Loucy (cell line): ENCODE data around the gene SMAGP.
A peak's percentile ranks its signal among the peaks of the same experiment; 100 is the strongest.

ENCODE experiments used
- H2AFZ ChIP-seq: fragments of 200-600 bp; sonication (generic); 2 replicates; pipeline ENCODE4 v1.6.0; 2016; ENCODE audit warnings: antibody characterized with exemption, mild to moderate bottlenecking, low read length, moderate library complexity
- H3F3A ChIP-seq: fragments of 200-600 bp; 2 replicates; pipeline ENCODE4 v1.6.0; 2016; ENCODE audit warnings: antibody characterized with exemption, low read depth, mild to moderate bottlenecking
- H3K27me3 ChIP-seq: fragments of 200-600 bp; sonication (generic); 2 replicates; pipeline ENCODE4 v1.6.1; 2014; ENCODE audit warnings: low read length, mild to moderate bottlenecking; ENCODE audit not compliant: insufficient read depth, poor library complexity, severe bottlenecking
- H3K36me3 ChIP-seq: fragments of 200-600 bp; sonication (generic); 2 replicates; pipeline ENCODE4 v1.6.1; 2016; ENCODE audit warnings: low read length; ENCODE audit not compliant: insufficient read depth
- H3K4me1 ChIP-seq: fragments of 200-600 bp; sonication (generic); 2 replicates; pipeline ENCODE4 v1.5.1; 2014; ENCODE audit warnings: low read length, mild to moderate bottlenecking; ENCODE audit not compliant: insufficient read depth, poor library complexity, severe bottlenecking
- H3K4me2 ChIP-seq: fragments of 200-600 bp; sonication (generic); 2 replicates; pipeline ENCODE4 v1.6.0; 2014; ENCODE audit warnings: antibody characterized with exemption, low read length, low read depth, mild to moderate bottlenecking; ENCODE audit not compliant: poor library complexity, severe bottlenecking
- H3K4me3 ChIP-seq: fragments of 200-600 bp; sonication (generic); 2 replicates; pipeline ENCODE4 v1.5.1; 2014; ENCODE audit warnings: low read length, mild to moderate bottlenecking, mixed read lengths; ENCODE audit not compliant: poor library complexity, severe bottlenecking
- H3K79me2 ChIP-seq: fragments of 200-600 bp; sonication (generic); 2 replicates; pipeline ENCODE4 v1.6.1; 2014; ENCODE audit warnings: low read length; ENCODE audit not compliant: insufficient read depth
- H3K9ac ChIP-seq: fragments of 200-600 bp; sonication (generic); 2 replicates; pipeline ENCODE4 v1.6.0; 2014; ENCODE audit warnings: mild to moderate bottlenecking, low read depth, low read length, moderate library complexity; ENCODE audit not compliant: poor library complexity, severe bottlenecking
- H3K9me2 ChIP-seq: fragments of 200-600 bp; sonication (generic); replicated peaks from 2 replicates; pipeline ENCODE4 v1.6.1; 2016; ENCODE audit warnings: low read depth, low read length, mixed read lengths
- H3K9me3 ChIP-seq: fragments of 200-600 bp; sonication (generic); 2 replicates; pipeline ENCODE4 v1.6.1; 2014; ENCODE audit warnings: mild to moderate bottlenecking, antibody characterized with exemption, low read length, low read depth; ENCODE audit not compliant: insufficient read depth
- H4K20me1 ChIP-seq: fragments of 200-600 bp; sonication (generic); 2 replicates; pipeline ENCODE4 v1.6.0; 2014; ENCODE audit warnings: antibody characterized with exemption, low read length, mild to moderate bottlenecking; ENCODE audit not compliant: insufficient read depth, poor library complexity, severe bottlenecking
- EZH2phosphoT487 ChIP-seq: fragments of 200-600 bp; IDR thresholded peaks from 2 replicates; pipeline ENCODE4 v1.6.1; 2018; ENCODE audit warnings: antibody characterized with exemption, mild to moderate bottlenecking, moderate library complexity, borderline replicate concordance
- TF ChIP-seq, protein P1 (sequence below): fragments of 200-600 bp; sonication (generic); conservative IDR thresholded peaks from 2 replicates; pipeline ENCODE4 v1.5.1; 2014; ENCODE audit warnings: mild to moderate bottlenecking, antibody characterized with exemption, low read length

SMAGP gene

DNA sequence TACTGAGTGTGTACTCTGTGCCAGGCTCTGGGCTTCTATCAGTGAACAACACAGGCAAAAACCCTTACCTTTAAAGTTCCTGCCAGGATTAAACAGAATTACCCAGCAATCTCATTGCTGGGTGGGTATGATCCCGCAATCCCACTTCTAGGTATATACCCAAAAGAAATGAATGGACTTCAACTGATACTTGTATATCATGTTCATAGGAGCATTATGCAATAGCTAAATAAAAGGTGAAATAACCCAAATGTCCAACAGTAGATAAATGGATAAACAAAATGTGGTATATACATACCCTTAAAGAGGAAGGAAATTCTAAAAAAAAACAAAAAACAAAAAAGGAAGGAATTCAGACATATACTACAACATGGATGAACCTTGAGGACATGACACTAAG lies 16.9 kb downstream of the SMAGP start:
- no peaks in the 10 kb centered on the region for H3K27me3 ChIP-seq
- TF ChIP-seq EZH2phosphoT487, result no peak
- TF ChIP-seq, protein P1, sequence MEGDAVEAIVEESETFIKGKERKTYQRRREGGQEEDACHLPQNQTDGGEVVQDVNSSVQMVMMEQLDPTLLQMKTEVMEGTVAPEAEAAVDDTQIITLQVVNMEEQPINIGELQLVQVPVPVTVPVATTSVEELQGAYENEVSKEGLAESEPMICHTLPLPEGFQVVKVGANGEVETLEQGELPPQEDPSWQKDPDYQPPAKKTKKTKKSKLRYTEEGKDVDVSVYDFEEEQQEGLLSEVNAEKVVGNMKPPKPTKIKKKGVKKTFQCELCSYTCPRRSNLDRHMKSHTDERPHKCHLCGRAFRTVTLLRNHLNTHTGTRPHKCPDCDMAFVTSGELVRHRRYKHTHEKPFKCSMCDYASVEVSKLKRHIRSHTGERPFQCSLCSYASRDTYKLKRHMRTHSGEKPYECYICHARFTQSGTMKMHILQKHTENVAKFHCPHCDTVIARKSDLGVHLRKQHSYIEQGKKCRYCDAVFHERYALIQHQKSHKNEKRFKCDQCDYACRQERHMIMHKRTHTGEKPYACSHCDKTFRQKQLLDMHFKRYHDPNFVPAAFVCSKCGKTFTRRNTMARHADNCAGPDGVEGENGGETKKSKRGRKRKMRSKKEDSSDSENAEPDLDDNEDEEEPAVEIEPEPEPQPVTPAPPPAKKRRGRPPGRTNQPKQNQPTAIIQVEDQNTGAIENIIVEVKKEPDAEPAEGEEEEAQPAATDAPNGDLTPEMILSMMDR, result no peak
- H3K79me2 ChIP-seq, result peaks cover 29% of the 10 kb centered on the region; the same call in 1 of the 2 replicates
- no peak overlapping the region for H3K9ac ChIP-seq
- H4K20me1 ChIP-seq, result no peaks in the 10 kb centered on the region
- no peaks in the 10 kb centered on the region for H3K9me2 ChIP-seq
- no peaks in the 10 kb centered on the region for H3F3A ChIP-seq
- no peaks in the 10 kb centered on the region for H3K4me1 ChIP-seq
- H2AFZ ChIP-seq, result no peak overlapping the region
- H3K36me3 ChIP-seq, result peaks cover 25% of the 10 kb centered on the region; the same call in 1 of the 2 replicates
- no peaks in the 10 kb centered on the region for H3K9me3 ChIP-seq
- H3K4me2 ChIP-seq, result no peak overlapping the region
- no peak overlapping the region for H3K4me3 ChIP-seq

DNA sequence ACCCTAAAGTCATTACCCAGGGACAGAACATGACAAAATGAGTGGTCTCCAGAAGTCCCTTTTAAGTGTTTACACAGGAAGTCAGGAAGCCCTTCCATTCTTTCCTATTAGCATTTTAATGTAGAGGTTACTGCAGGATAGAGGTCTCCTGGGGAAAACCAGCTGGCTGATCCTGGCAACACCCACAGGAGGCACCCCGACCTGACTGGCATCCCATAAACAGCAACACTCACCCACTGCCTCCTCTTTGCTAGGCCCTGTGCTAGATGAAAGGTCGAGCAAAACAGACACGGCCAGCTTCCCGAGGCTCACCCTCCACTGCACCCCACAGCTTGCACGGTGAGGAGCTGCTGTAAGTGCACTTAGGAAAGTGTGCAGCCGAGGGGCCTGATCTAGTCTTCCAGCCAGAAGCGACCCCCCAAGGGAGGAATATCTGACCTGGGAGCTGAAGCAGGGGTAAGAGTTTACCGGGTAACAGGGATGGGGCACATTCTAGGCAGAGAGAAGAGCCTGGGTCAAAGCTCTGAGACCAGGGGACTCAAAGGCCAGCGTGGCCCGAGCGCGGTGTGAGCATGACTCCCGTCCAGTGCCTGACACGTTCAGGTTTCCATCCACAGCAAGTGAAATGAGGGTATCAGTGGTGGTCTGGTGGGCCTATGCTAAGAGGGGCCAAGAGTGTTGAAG lies 22.6 kb downstream of the SMAGP start:
- Histone ChIP-seq H2AFZ (no peak overlapping the region), H4K20me1 (peaks cover 5% of the 10 kb centered on the region), H3K9ac (no peak overlapping the region), H3F3A (peaks cover 10% of the 10 kb centered on the region; the same call in 1 of the 2 replicates), H3K4me3 (no peak overlapping the region), H3K4me1 (peaks cover 21% of the 10 kb centered on the region), H3K79me2 (peaks cover 30% of the 10 kb centered on the region; the same call in 1 of the 2 replicates), H3K36me3 (peaks cover 55% of the 10 kb centered on the region; the same call in 1 of the 2 replicates), H3K27me3 (no peaks in the 10 kb centered on the region), H3K9me3 (no peaks in the 10 kb centered on the region), H3K9me2 (no peaks in the 10 kb centered on the region), H3K4me2 (no peak overlapping the region)
- TF ChIP-seq EZH2phosphoT487, result no peak
- TF ChIP-seq, protein P1, result no peak

DNA sequence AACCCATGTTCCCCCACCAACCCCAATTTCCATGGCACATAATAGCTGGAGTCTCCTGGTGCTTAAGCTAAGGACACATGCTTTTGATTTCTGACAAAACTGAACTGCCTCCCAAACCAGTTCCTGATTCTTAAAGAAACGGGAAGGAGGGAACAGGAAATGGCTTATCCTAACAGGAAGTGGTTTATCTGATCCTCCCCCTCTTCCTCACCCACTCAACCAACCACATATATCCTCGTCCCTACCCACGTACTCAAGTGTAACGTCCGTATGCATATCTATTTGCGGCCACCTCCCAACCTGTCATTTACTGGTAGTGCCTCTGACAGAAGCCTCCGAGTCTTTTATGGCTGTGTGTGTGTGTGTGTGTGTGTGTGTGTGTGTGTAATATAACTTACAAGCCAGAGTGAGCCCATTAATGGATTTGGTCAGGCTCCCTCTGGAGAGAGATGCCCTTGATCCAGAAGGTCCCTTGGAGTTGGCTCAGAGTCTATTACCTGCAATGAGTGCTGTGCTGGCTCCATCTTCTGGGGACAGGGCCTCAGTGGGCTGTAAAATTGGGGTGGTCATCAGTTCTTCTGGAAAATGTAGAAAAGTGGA lies 23.9 kb downstream of the SMAGP start:
- Histone ChIP-seq H3K4me3 (no peak overlapping the region), H3F3A (peaks cover 10% of the 10 kb centered on the region; the same call in 1 of the 2 replicates), H4K20me1 (peaks cover 14% of the 10 kb centered on the region), H3K9me3 (no peaks in the 10 kb centered on the region), H3K9me2 (no peaks in the 10 kb centered on the region), H2AFZ (no peak overlapping the region), H3K79me2 (peaks cover 38% of the 10 kb centered on the region; the same call in 1 of the 2 replicates), H3K4me1 (peaks cover 22% of the 10 kb centered on the region), H3K9ac (peak overlapping the region; percentile 26), H3K36me3 (peaks cover 65% of the 10 kb centered on the region; the same call in 1 of the 2 replicates), H3K27me3 (no peaks in the 10 kb centered on the region), H3K4me2 (peak overlapping the region; percentile 39)
- TF ChIP-seq, protein P1, result peak; percentile 33
- TF ChIP-seq EZH2phosphoT487, result no peak
